ENCODE data around the gene DCLRE1B.

GRCh38 chr1:113957984-113958383, 52.9 kb downstream of the DCLRE1B start:
- TF ChIP-seq, protein P1, sequence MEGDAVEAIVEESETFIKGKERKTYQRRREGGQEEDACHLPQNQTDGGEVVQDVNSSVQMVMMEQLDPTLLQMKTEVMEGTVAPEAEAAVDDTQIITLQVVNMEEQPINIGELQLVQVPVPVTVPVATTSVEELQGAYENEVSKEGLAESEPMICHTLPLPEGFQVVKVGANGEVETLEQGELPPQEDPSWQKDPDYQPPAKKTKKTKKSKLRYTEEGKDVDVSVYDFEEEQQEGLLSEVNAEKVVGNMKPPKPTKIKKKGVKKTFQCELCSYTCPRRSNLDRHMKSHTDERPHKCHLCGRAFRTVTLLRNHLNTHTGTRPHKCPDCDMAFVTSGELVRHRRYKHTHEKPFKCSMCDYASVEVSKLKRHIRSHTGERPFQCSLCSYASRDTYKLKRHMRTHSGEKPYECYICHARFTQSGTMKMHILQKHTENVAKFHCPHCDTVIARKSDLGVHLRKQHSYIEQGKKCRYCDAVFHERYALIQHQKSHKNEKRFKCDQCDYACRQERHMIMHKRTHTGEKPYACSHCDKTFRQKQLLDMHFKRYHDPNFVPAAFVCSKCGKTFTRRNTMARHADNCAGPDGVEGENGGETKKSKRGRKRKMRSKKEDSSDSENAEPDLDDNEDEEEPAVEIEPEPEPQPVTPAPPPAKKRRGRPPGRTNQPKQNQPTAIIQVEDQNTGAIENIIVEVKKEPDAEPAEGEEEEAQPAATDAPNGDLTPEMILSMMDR (IDR thresholded peaks at IDR 0.05), result no peak
- no peak for TF ChIP-seq EP300 (IDR thresholded peaks at IDR 0.05)
- TF ChIP-seq POLR2AphosphoS5 (IDR thresholded peaks at IDR 0.05), result no peak

Measured in gastroesophageal sphincter (tissue), 3 donors.